ENCODE results near the gene RAP1GAP. TPM values are rescaled to one million over a fixed set of nuclear protein-coding genes. Genes with fewer than 3 reads are reported as not detected.

The RAP1GAP gene
- total and polyA plus RNA-seq, 2 donors from 2014 or later, result 39.2 to 200 TPM

GRCh38 chr1:21573475-21573874 lies 95.7 kb downstream of the RAP1GAP start:
- Histone ChIP-seq H3K27me3 (ENCODE audit: control insufficient read depth, insufficient read depth, low read length) (no peaks in the 10 kb centered on the region), H3K9ac (ENCODE audit: low read length in 3 of 3) (no peak overlapping the region), H3K9me3 (ENCODE audit: control insufficient read depth in 2 of 3, insufficient read depth in 1 of 3, low read length in 3 of 3) (peaks cover 0 to 3% (median 0%) of the 10 kb centered on the region in 3 donors), H3K4me3 (ENCODE audit: low read length in 3 of 3) (no peak overlapping the region), H3K27ac (ENCODE audit: low read depth in 2 of 2, low read length in 2 of 2) (no peak overlapping the region), H3K4me1 (ENCODE audit: control insufficient read depth in 2 of 3, insufficient read depth in 2 of 3, low read depth in 1 of 3, low read length in 3 of 3) (peaks cover 0 to 16% (median 5%) of the 10 kb centered on the region in 3 donors), H3K36me3 (ENCODE audit: control insufficient read depth in 2 of 3, insufficient read depth in 3 of 3, low read length in 3 of 3) (no peaks in the 10 kb centered on the region)
- intact Hi-C loops (cut with DNase I), result no loop called here
- FAIRE-seq (no peak), DNase-seq (peak in 1 of 5 donors; percentile 38)
- TF ChIP-seq CTCF (IDR thresholded peaks at IDR 0.05; ENCODE audit: borderline replicate concordance, extremely low read depth, insufficient read depth), result no peak

- DNase-seq, result peak in 1 of 5 donors; percentile 35
- no peak for TF ChIP-seq CTCF (IDR thresholded peaks at IDR 0.05; ENCODE audit: borderline replicate concordance, extremely low read depth, insufficient read depth)
- Histone ChIP-seq H3K9ac (ENCODE audit: low read length in 3 of 3) (no peak overlapping the region), H3K4me1 (ENCODE audit: control insufficient read depth in 2 of 3, insufficient read depth in 2 of 3, low read depth in 1 of 3, low read length in 3 of 3) (peaks cover 0 to 16% (median 5%) of the 10 kb centered on the region in 3 donors), H3K27me3 (ENCODE audit: control insufficient read depth, insufficient read depth, low read length) (no peaks in the 10 kb centered on the region), H3K4me3 (ENCODE audit: low read length in 3 of 3) (no peak overlapping the region), H3K36me3 (ENCODE audit: control insufficient read depth in 2 of 3, insufficient read depth in 3 of 3, low read length in 3 of 3) (no peaks in the 10 kb centered on the region), H3K9me3 (ENCODE audit: control insufficient read depth in 2 of 3, insufficient read depth in 1 of 3, low read length in 3 of 3) (peaks cover 0 to 3% (median 0%) of the 10 kb centered on the region in 3 donors), H3K27ac (ENCODE audit: low read depth in 2 of 2, low read length in 2 of 2) (no peak overlapping the region)
- intact Hi-C loops (cut with DNase I), result no loop called here
- no peak for FAIRE-seq
These were observed 96.4 kb downstream of the RAP1GAP start for GRCh38 chr1:21572735-21573277.

- no peaks in the 10 kb centered on the region for H3K27me3 ChIP-seq (ENCODE audit: control insufficient read depth, insufficient read depth, low read length)
- H3K4me3 ChIP-seq (ENCODE audit: low read length in 3 of 3), result no peak overlapping the region
- H3K9ac ChIP-seq (ENCODE audit: low read length in 3 of 3), result no peak overlapping the region
- H3K4me1 ChIP-seq (ENCODE audit: control insufficient read depth in 2 of 3, insufficient read depth in 2 of 3, low read depth in 1 of 3, low read length in 3 of 3), result peaks cover 0 to 15% (median 5%) of the 10 kb centered on the region in 3 donors
- no peak for DNase-seq
- no peak overlapping the region for H3K27ac ChIP-seq (ENCODE audit: low read depth in 2 of 2, low read length in 2 of 2)
- intact Hi-C loops (cut with DNase I), result no loop called here
- H3K9me3 ChIP-seq (ENCODE audit: control insufficient read depth in 2 of 3, insufficient read depth in 1 of 3, low read length in 3 of 3), result peaks cover 0 to 3% (median 0%) of the 10 kb centered on the region in 3 donors
- no peaks in the 10 kb centered on the region for H3K36me3 ChIP-seq (ENCODE audit: control insufficient read depth in 2 of 3, insufficient read depth in 3 of 3, low read length in 3 of 3)
- no peak for TF ChIP-seq CTCF (IDR thresholded peaks at IDR 0.05; ENCODE audit: borderline replicate concordance, extremely low read depth, insufficient read depth)
- FAIRE-seq, result no peak
These were observed 96.9 kb downstream of the RAP1GAP start for GRCh38 chr1:21572221-21572620.
